ENCODE data around the gene IL18.
"Not testable (repeated sequence)": the region's sequence is repeated elsewhere in the genome, so short reads cannot be mapped to it uniquely, and the experiment has no call there.

The IL18 gene

DNA sequence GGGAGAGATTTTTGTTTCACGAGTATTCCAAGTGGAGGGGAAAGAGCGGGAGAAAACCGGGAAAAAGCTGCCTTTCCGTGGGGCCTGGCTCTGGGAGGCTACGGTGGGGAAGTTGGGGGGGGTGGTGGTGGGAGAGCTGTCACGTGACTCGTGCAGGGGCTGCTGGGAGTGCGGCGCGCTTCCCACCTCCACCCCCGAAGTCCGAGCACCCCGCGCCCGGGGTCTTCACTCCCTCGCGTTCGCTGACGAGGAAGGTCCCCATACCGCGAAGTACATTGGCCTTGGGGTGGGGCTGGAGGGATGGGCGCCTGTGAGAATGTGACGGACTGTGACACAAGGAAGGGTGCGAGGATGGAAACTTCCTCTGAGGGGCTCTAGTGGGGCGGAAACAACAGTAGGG is 3.3 kb upstream of the IL18 start, which contains the start of gene TEX12:
TEX12 (plus strand) TSS at position 228 of the 400 bp plus-strand sequence. CDS start 1,897 bp downstream, outside the sequence.
- DNase-seq, result no peak

DNA sequence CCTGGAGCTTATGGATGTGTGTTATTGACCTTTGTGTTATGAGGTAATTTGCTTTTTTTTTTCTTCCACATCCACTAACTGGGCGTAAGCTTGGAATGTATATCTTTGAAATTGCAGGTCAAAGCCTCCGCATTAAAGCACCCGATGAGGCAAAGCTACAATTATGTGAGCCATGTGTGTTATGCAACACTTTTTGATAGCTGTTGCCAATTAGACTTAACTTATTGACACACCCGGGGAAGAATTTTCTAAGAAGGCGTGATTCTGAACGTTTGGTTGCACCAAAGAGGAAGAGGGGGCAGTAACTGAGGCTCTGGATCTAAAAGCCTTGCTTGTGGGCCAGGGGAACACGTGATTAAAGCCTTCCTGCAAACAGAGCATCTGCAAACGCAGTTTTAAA is 2.7 kb upstream of the IL18 start:
- DNase-seq, result no peak

DNA sequence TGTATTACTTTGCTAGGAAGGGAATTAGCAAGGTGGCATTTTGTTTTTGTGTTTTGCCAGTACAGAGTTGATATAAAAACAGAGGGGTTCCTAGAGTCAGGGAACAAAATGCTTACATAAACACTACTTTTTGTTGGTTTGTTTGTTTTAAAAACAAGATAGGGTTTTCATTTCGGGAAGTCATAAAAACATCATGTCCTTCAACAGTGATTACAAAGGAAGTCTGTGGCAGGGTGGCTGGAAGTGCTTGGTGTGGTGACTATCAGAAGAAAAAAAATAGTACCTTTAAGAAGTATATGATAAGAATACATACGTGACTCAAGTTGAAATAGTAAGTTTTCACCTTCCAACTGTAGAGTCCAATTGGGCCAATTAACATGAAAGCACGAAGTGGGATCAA is 1.2 kb upstream of the IL18 start:
- no peak for DNase-seq

DNA sequence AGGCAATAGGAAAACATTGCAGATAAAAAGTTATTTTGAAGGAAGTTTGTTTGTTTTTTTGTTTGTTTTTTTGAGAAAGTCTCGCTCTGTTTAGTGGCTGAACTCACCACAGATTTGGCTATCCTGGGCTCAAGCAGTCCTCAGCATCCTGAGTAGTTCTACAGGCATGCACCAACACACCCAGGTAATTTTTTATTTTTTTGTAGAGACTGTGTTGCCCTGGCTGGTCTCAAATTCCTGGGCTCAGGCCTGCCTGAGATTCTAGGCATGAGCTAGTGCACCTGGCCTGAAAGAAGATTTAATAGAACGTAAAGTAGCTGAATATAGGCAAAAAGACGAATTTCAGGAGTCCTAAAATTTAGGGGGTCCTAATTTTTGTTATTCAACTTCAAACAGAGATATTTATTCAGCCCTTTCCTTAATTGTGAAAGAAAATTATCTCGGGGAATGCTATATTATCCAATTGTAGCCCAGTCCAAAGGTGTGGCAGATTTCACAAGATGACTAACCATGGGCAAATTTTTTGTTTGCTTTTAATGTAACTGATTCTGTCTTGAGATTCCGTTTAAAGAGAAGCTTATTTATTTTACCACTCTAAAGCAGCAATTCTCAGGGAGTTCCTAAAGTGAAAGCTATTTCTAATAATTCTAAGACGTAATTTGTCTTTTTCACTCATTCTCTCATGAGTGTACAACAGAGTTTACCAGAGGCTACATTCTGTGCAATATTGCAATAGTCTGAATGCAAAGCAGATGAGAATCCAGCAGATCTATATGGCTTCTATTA is 940 bp downstream of the IL18 start:
- no peak for DNase-seq

DNA sequence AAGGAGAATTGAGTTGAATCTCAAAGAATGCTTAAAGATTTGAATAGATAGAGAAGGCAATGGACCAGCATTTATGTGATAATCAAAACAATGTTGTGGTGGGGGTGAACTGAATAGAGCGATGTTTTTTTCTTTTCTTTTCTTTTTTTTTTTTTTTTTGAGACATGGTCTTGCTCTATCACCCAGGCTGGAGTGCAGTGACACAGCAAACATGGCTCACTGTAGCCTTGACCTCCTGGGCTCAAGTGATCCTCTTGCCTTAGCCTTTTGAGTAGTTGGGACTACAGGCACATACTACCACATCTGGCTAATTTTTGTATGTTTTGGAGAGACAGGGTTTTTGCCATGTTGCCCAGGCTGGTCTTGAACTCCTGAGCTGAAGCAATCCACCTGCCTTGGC is 1.7 kb downstream of the IL18 start:
- not testable (repeated sequence) for DNase-seq

DNA sequence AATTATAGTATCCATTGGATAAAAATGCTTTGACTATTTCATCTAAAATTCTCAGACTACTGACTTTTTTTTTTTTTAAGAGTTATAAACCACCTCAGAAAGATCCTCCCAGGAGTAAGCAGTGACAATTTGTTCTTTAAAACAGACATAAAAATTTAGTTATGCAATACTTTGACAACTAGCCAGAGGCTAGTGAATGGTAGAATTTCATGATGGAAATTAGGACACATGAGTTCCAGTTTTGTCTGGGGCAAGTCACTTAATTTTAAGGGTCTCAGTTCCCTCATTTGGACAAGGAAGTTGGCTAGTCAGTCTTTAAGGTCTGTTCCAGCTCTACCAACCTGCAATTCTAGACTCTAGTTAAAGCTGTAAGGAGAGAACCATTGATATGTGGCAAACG is 2.9 kb downstream of the IL18 start:
- no peak for DNase-seq

GRCh38 chr11:112160091-112160848 is 3.6 kb downstream of the IL18 start:
- DNase-seq, result no peak

- no peak for DNase-seq
Observed at GRCh38 chr11:112159098-112160065, 4.5 kb downstream of the IL18 start.

DNA sequence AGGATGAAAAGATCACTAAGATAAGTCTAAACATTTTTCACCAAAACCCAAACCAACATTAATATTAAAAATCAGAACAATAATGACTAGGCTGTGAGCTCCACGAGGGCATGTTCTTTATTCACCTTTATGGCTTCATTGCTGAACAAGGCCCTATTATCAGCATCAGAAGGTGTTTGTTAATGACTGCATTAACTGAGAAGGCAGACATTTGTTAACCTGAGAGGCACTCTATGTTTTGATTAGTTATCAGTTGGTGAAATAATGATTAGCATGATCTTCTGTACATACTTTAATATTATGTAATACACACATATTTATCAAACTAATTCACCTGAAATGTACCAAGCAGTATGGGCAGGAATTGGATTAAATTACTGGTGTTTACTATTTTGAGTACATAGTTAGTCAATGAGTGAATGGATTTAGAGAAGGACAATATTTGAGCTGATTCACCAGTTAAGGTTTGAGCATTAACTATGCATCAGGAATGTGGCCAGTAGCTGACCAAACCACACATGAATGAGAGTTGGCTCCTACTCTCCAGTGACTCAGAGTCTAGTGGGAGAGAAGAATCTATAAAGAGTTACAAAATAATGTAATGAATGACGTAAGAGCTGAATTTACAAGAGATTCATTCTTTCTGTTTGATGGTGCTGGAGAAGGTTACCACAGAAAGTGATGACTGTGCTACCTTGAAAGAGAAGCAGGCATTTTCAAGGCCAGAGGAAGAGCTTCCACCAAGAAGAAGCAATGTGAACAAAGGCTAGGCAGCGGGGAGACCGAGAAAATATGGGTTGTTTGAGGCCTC is 6.7 kb downstream of the IL18 start:
- DNase-seq, result no peak

DNA sequence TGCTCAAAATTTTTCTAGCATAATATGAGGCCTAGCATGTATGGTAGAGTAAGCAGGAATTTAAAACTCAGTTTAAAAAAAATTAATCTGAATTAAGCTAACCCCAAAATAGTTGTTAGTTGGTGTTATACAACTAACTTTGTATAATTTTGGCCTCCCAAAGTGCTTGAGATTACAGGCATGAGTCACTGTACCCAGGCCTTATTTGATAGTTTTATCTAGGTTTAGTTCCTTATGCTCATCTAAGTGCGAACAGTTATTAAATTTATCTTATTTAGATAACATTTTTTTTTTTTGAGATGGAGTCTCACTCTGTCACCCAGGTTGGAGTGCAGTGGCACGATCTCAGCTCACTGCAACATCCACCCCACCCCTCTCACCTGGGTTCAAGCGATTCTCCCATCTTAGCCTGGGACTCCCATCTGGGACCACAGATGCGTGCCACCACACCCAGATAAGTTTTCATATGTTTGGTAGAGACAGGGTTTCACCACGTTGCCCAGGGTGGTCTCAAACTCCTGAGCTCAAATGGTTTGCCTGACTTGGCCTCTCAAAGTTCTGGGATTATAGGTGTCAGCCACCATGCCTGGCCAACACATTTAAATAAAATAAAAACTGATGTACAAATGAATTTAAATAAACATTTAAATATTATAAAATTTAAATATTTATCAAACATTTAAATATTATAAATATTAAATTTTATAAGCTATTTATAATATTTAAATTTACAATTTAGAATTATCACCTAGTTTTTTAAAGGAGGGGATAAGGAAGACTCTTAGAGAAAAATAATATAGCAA is 7.5 kb downstream of the IL18 start:
- DNase-seq, result no peak

- DNase-seq, result no peak
Observed at GRCh38 chr11:112150517-112150916, 13.4 kb downstream of the IL18 start.

- DNase-seq, result no peak
Observed at GRCh38 chr11:112143597-112143996, 20.3 kb downstream of the IL18 start.

GRCh38 chr11:112134473-112134872 is 29.4 kb downstream of the IL18 start:
- DNase-seq, result no peak

DNA sequence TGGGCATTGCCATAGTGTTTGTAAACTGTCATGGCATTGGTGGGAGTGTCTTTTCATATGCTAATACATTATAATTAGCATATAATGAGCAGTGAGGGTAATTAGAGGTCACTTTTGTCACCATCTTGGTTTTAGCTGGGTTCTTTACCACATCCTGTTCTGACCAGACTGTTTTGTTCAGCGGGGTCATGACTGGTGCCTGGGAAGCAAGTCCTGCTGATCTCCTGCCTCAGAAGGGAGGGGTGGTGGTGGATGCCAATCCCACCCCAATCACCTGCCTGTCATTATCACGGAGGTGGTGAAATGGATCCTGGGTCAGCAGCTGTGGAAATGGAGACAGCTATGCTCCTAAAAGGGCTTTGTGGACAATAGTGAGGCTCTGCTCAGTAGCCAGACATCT is 31.2 kb downstream of the IL18 start:
- DNase-seq, result no peak

GRCh38 chr11:112129656-112130055 is 34.2 kb downstream of the IL18 start:
- no peak for DNase-seq

DNA sequence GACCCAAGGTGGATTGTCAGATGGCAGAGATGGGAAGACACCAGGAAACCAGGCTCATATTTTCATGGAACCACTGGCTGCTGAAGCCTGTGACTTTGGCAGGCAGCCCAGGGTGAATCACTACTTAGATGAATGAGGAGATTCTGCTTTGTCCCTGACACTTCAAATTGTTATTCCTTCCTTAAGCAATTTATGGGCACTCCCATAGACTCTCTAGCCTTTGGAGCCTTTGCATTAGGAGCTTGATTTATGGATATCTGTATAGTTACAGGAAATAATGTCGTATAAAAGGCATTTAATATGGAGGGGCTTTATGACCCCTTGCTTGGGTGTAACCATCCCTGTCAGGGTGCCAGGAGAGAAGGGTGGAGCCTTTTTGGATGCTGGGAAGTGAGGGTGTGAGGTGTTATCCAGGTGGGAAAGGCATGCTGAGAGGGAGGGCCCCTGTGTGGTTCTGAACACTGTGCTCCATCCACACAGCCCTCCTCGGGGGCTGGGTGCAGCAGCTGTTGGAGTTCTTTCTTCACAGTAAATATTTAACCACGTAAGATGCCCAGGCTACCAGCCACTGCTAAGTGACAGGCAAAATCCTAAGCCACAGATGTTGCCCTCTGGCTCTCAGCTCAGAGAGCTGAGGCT is 35.3 kb downstream of the IL18 start:
- DNase-seq, result no peak

DNA sequence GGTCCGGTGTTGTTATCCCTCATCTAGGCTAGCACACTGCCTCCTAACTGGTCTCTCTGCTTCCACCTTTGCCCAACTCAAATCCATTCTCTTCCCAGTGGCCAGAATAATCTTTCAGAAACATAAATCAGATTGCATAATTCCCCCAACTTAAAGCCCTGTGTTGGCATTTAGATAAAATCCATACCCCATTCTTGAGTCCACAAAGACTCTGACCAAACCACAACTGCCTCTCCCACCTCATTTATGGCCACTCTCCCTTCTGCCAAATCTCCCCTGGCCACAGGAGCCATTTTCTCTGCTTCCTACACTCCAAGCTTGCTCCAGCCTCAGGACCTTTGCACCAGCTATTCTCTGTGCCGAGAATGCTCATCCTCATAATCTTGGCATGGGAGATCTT is 36.8 kb downstream of the IL18 start:
- no peak for DNase-seq

GRCh38 chr11:112123129-112123528 is 40.8 kb downstream of the IL18 start:
- no peak for DNase-seq

- DNase-seq, result no peak
Observed at GRCh38 chr11:112121981-112122615, 41.8 kb downstream of the IL18 start.

GRCh38 chr11:112118176-112118575 is 45.7 kb downstream of the IL18 start:
- no peak for DNase-seq

Data from stimulated activated naive CD4-positive, alpha-beta T cell treated with Interleukin-2 at 50 U/mL for 16 hours (primary cell).